ENCODE data around the gene RPRD1B. TPM values are rescaled to one million over a fixed set of nuclear protein-coding genes. Genes with fewer than 3 reads are reported as not detected.
"Not testable (repeated sequence)": the region's sequence is repeated elsewhere in the genome, so short reads cannot be mapped to it uniquely, and the experiment has no call there.

The RPRD1B gene
- total RNA-seq, 1 donor from 2014 or later: 21.1 TPM

DNA sequence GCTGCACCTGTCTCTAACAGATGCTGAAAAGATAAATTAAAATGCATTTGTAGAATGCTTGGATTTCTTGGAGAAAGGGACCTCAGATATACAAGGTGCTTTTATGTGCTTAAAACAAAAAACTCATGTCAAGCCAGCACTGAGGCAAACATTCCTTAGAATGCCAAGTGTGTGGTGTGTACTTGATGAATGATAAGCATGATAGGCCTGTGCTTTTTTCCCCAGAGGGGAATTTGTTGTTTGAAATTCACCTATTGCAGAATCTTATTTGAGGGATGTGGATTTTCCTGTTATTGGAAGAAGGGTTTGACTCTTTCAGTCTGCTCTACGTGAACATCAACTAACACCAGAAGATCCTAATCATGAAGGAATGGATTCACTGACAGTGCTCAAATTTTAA, 29.1 kb upstream of the RPRD1B start:
- no peak overlapping the region for H3K4me3 ChIP-seq (ENCODE audit: low read depth, low read length)
- DNase-seq (ENCODE audit: low read depth): no peak
- H3K36me3 ChIP-seq (ENCODE audit: control insufficient read depth, insufficient read depth, low read length): peaks cover 1% of the 10 kb centered on the region
- TF ChIP-seq, protein P1, sequence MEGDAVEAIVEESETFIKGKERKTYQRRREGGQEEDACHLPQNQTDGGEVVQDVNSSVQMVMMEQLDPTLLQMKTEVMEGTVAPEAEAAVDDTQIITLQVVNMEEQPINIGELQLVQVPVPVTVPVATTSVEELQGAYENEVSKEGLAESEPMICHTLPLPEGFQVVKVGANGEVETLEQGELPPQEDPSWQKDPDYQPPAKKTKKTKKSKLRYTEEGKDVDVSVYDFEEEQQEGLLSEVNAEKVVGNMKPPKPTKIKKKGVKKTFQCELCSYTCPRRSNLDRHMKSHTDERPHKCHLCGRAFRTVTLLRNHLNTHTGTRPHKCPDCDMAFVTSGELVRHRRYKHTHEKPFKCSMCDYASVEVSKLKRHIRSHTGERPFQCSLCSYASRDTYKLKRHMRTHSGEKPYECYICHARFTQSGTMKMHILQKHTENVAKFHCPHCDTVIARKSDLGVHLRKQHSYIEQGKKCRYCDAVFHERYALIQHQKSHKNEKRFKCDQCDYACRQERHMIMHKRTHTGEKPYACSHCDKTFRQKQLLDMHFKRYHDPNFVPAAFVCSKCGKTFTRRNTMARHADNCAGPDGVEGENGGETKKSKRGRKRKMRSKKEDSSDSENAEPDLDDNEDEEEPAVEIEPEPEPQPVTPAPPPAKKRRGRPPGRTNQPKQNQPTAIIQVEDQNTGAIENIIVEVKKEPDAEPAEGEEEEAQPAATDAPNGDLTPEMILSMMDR (IDR thresholded peaks at IDR 0.05; ENCODE audit: insufficient read depth, low read length, poor library complexity, severe bottlenecking): no peak
- no peaks in the 10 kb centered on the region for H3K27me3 ChIP-seq (ENCODE audit: control insufficient read depth, insufficient read depth, low read length)

DNA sequence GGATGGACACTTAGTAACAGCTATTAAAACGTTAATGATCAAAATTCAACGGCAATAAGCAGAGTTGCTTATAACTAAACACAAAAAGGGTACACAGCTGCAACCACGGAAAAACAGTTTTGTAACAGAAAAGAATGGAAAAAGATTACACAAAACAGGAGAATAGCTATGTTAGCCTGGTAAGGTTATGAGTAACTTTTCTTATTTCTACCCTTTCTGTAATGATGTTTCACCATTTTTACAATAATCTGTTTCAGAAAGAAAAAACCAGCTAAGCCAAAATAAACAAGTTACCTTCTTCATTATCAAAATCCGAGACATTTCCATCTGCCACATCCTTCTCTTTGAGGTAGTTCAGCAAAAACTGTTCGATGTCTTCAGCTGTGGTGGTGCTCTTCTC, 27.6 kb upstream of the RPRD1B start:
- H3K27me3 ChIP-seq (ENCODE audit: control insufficient read depth, insufficient read depth, low read length): no peaks in the 10 kb centered on the region
- no peak for DNase-seq (ENCODE audit: low read depth)
- no peak overlapping the region for H3K4me3 ChIP-seq (ENCODE audit: low read depth, low read length)
- no peaks in the 10 kb centered on the region for H3K36me3 ChIP-seq (ENCODE audit: control insufficient read depth, insufficient read depth, low read length)
- TF ChIP-seq, protein P1 (IDR thresholded peaks at IDR 0.05; ENCODE audit: insufficient read depth, low read length, poor library complexity, severe bottlenecking): no peak

DNA sequence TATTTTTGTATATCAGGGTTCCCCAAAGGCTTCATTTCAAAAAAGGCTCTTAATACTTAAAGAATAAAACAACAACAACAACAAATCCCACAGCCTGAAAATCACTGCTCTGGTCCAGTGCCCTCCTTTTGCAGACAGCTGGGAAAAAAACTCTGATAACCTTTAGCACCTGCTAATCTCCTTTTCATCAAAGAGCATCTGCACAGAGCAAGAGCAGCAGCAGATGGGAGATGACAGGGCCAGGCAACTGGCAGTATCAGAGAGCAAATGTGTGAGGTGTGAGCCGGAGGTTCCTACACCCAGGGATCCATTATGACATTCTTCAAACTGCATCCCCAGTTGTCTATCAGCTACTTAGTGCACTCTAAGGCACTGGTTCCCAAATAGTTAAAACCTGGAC, 26.0 kb upstream of the RPRD1B start:
- DNase-seq (ENCODE audit: low read depth): no peak
- TF ChIP-seq, protein P1 (IDR thresholded peaks at IDR 0.05; ENCODE audit: insufficient read depth, low read length, poor library complexity, severe bottlenecking): no peak
- H3K36me3 ChIP-seq (ENCODE audit: control insufficient read depth, insufficient read depth, low read length): no peaks in the 10 kb centered on the region

DNA sequence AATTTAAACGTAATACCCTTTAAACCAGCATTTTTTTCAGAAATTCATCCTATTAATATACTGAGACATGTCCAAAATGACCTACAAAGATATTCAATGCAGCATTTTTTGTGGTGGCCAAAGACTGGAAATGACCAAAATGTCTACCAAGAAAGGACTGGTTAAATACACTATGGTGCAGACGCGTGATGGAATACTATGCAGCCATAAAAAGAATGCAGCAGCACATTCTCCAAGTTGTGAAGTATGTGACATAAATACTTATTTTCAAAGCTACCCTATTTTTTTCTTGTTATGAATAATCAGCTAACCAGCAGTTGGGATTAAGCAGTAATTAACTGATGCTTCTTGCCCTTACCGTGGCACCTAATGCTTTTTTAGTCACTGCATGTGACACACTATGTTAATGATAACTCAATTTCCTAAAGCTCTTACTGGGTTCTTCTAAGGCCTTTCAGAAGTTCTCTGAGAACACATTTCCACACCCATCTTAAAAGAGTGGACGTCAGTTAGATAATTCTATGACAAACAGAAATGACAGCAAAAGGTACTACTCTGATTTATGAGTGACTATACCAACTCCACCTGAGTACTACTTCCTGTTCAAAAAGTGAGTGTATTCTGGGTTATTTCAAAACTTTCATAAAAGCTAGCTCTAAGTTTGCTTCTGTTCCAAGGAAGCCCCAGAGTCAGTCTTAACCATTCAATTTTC, 25.2 kb upstream of the RPRD1B start:
- no peaks in the 10 kb centered on the region for H3K36me3 ChIP-seq (ENCODE audit: control insufficient read depth, insufficient read depth, low read length)
- H3K4me3 ChIP-seq (ENCODE audit: low read depth, low read length): no peak overlapping the region
- no peak for DNase-seq (ENCODE audit: low read depth)
- no peaks in the 10 kb centered on the region for H3K27me3 ChIP-seq (ENCODE audit: control insufficient read depth, insufficient read depth, low read length)
- TF ChIP-seq, protein P1 (IDR thresholded peaks at IDR 0.05; ENCODE audit: insufficient read depth, low read length, poor library complexity, severe bottlenecking): no peak

More for the DNA sequence above, 26.0 kb upstream of the RPRD1B start:
- Histone ChIP-seq H3K27me3 (ENCODE audit: control insufficient read depth, insufficient read depth, low read length) (no peaks in the 10 kb centered on the region), H3K4me3 (ENCODE audit: low read depth, low read length) (no peak overlapping the region)

DNA sequence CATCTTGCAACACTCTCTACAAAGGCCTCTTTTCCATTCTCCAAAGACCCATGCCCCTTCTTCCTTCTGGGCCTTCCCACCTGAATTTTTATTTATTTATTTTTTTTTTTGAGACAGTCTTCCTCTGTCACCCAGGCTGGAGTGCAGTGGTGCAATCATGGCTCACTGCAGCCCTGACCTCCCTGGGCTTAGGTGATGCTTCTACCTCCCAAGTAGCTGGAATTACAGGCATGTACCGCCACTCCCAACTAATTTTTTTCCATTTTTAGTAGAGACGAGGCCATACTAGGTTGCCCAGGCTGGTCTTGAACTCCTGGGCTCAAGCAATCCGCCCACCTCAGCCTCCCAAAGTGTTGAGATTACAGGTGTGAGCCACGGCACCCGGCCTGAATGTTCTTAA, 24.1 kb upstream of the RPRD1B start:
- DNase-seq (ENCODE audit: low read depth); H3K27me3 ChIP-seq (ENCODE audit: control insufficient read depth, insufficient read depth, low read length); H3K4me3 ChIP-seq (ENCODE audit: low read depth, low read length); H3K36me3 ChIP-seq (ENCODE audit: control insufficient read depth, insufficient read depth, low read length): not testable (repeated sequence)

DNA sequence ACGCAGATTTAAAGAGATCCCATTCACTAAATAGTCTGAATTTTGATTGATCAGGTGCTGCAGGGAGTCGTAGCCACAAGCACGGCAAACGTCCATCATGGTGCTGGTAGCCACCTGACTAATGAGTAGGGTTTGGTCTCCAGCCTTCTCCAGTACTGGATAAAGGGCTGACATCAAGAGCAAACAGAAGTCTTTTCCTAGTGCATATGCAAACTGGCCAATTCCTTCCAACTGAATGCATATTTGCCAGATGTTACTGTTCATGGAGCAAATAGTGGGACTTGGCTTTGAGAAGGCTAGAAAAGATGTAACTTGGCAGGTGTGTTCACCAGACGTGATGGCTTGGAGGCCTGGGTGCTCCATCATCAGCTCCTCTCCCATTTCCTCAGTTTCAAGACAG, 21.9 kb upstream of the RPRD1B start:
- H3K36me3 ChIP-seq (ENCODE audit: control insufficient read depth, insufficient read depth, low read length): no peaks in the 10 kb centered on the region
- TF ChIP-seq, protein P1 (IDR thresholded peaks at IDR 0.05; ENCODE audit: insufficient read depth, low read length, poor library complexity, severe bottlenecking): no peak
- H3K4me3 ChIP-seq (ENCODE audit: low read depth, low read length): no peak overlapping the region
- no peaks in the 10 kb centered on the region for H3K27me3 ChIP-seq (ENCODE audit: control insufficient read depth, insufficient read depth, low read length)
- no peak for DNase-seq (ENCODE audit: low read depth)

Data from kidney epithelial cell (primary cell).